GM10248 (cell line): ENCODE measurements around the gene SEPTIN11.
A peak's percentile ranks its signal among the peaks of the same experiment; 100 is the strongest.
"Not testable (repeated sequence)": the region's sequence is repeated elsewhere in the genome, so short reads cannot be mapped to it uniquely, and the experiment has no call there.

Source experiments
- CTCF ChIA-PET: fragments of 300-600 bp; sonication (Branson Sonifier 250); formaldehyde crosslinking; extraction: SDS; loops from one replicate; lab custom pipeline; 2021; ENCODE audit warnings: antibody characterized with exemption; lab: Yijun Ruan, JAX
- POLR2A ChIA-PET: fragments of 350-650 bp; sonication (Branson Sonifier 250); formaldehyde crosslinking; extraction: SDS; loops from one replicate; lab custom pipeline; 2020; ENCODE audit warnings: antibody characterized with exemption; lab: Yijun Ruan, JAX
- DNase-seq: peaks from one replicate; pipeline ENCODE4 v3.0.0; 2012; ENCODE audit errors: extremely low spot score
- TF ChIP-seq, protein P1 (sequence below): IDR thresholded peaks from 2 replicates; pipeline ENCODE4 v1.5.1; 2012; ENCODE audit warnings: mild to moderate bottlenecking, low read depth; ENCODE audit errors: extremely low read depth, missing control alignments, control extremely low read depth

Gene SEPTIN11

DNA sequence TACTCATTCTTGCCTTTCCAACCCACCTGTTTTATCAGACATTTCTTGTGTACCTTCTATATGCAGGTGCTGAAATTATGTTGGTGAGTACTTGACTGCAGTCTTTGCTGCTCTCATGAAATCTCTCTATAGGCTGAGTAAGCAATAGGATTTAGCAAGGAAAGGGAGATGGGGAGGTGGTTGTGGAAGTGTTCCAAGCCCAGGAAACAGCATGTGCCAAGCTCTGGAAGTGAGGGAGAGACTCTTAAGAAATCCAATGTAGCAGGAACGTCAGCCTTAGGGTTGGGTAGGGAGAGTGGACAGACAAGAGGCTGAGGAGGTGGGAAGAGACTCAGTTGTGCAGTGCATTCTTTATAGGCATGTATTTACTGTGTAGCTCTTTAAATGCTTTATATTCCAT, 5.6 kb downstream of the SEPTIN11 start:
- no peak for DNase-seq
- ChIA-PET CTCF (interaction anchor here (1.2 kb wide), 1 partner anchor 31 kb away, joined by 3 read pairs; no protein-coding TSS in a partner anchor), POLR2A (no interaction called here)
- TF ChIP-seq, protein P1, sequence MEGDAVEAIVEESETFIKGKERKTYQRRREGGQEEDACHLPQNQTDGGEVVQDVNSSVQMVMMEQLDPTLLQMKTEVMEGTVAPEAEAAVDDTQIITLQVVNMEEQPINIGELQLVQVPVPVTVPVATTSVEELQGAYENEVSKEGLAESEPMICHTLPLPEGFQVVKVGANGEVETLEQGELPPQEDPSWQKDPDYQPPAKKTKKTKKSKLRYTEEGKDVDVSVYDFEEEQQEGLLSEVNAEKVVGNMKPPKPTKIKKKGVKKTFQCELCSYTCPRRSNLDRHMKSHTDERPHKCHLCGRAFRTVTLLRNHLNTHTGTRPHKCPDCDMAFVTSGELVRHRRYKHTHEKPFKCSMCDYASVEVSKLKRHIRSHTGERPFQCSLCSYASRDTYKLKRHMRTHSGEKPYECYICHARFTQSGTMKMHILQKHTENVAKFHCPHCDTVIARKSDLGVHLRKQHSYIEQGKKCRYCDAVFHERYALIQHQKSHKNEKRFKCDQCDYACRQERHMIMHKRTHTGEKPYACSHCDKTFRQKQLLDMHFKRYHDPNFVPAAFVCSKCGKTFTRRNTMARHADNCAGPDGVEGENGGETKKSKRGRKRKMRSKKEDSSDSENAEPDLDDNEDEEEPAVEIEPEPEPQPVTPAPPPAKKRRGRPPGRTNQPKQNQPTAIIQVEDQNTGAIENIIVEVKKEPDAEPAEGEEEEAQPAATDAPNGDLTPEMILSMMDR: no peak

DNA sequence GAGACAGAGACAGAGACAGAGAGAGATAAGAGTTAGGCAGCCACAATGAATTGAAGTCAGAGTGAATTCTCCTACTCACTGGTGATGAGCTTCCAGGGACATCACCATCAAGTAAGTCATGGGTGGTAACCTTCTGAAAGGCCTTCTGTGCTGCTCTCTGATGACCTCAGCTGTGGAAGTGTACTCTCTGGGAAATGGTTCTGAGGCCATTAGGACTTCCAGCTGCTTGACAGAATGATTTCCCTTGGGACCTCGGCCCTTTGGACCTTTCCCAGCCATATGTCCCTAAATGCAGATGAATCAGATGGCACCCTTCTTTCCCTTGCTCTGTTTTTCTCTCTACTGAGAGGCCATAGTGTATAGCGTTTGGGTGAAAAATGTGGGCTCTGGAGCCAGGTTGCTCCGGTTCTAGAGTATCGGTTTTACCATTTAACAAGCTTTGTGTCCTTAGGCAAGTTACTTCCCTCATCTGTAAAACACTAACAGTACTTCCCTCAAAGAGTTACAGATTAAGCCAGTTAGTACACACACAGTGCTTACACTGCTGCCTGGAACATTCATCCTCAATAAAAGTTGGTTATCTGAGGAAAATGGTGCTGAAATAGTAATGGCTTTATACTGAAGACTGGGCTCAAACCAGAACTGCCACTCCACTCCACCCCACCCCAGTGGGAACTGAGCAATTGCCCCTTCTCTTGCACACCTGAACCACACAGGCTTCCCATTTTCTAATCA, 7.6 kb downstream of the SEPTIN11 start:
- ChIA-PET CTCF (interaction anchor here (1.3 to 1.4 kb wide), 2 partner anchors 8 to 88 kb away, joined by 3 to 5 read pairs; no protein-coding TSS in a partner anchor), POLR2A (interaction anchor here (0.6 to 1.1 kb wide), 2 partner anchors 24 to 37 kb away, joined by 3 read pairs; no protein-coding TSS in a partner anchor)
- DNase-seq: no peak
- TF ChIP-seq, protein P1: no peak

DNA sequence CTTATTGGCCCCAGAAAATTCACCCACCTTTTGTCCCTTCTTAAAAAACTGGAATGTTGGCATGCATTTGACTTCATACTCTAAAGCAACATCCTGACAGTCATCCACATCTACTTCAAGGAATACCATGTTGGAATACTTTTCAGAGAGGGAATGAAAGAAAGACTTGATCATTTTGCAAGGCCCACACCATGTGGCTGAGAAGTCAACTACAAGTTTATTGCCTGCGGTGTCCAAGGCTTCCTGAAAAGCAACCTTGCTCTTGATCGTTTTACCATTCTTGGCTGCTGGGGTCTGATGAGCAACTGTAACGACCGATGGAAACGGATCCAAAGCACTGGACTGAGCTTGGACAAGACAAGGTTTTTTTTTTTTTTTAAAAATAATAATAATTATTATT, 9.3 kb downstream of the SEPTIN11 start:
- POLR2A ChIA-PET: no interaction called here
- TF ChIP-seq, protein P1: no peak
- CTCF ChIA-PET: interaction anchor here (0.9 to 1.8 kb wide), 4 partner anchors 10 to 86 kb away, joined by 3 to 4 read pairs (median 3); no protein-coding TSS in a partner anchor
- DNase-seq: no peak

DNA sequence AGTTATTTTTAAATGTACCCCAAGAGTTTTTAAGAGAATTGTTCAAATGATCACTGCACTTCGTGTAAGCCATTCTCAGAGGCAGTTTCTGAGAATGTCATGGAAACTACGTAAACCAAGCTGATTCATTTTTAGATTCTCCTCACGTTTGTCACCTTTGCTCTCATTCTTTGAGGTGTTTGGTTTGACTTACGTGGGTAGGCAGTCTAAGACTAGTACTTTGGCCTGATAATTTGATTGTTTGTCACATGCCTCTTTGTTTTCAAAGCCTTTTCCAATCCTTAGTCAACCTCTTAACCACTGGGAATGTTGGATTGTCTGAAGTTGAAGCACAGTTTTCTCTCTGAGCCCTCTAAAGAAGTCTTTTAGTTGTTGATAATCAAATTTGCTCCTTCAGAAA, 10.5 kb downstream of the SEPTIN11 start:
- POLR2A ChIA-PET: interaction anchor here (1.1 kb wide), 1 partner anchor 11 kb away, joined by 3 read pairs; no protein-coding TSS in a partner anchor
- TF ChIP-seq, protein P1: no peak
- peak; percentile 51 for DNase-seq
- CTCF ChIA-PET: interaction anchor here (1.0 to 2.1 kb wide), 5 partner anchors 11 to 85 kb away, joined by 3 to 10 read pairs (median 4); no protein-coding TSS in a partner anchor

DNA sequence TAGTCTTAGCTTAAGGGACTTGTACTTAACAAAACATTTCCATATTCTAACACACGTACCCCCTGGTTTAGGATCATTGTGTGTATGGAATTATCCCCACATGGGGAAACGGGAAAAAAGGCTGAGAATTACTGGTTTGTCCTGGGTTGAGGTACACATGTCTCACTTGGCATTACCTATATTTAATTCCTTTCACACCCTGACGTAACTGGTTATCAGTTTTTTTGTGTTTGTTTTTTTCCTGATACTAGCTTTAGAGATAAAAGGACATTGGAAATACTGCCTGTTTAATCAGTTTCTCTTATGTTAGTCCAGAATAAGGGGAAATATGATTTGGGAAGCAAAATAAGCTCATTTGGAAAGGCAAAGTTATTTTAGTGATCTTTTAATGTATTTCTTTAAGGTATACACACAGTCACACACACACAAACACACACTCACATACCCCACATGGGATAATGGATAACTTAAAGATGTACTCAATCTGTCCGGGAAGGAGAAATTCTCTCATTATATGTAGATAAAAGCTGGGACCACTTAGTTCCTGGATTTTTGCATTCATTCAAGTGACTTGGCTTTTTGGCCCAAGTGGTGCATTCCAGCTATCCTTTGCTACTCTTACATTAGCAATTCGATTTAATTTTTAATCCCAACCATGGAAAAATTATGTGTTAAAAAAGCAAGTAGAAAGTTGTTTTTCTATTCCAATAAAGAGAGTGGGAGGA, 13.0 kb downstream of the SEPTIN11 start:
- no peak for DNase-seq
- POLR2A ChIA-PET: no interaction called here
- TF ChIP-seq, protein P1: no peak
- CTCF ChIA-PET: interaction anchor here (1.3 to 1.4 kb wide), 2 partner anchors 9 to 15 kb away, joined by 3 to 5 read pairs; no protein-coding TSS in a partner anchor

DNA sequence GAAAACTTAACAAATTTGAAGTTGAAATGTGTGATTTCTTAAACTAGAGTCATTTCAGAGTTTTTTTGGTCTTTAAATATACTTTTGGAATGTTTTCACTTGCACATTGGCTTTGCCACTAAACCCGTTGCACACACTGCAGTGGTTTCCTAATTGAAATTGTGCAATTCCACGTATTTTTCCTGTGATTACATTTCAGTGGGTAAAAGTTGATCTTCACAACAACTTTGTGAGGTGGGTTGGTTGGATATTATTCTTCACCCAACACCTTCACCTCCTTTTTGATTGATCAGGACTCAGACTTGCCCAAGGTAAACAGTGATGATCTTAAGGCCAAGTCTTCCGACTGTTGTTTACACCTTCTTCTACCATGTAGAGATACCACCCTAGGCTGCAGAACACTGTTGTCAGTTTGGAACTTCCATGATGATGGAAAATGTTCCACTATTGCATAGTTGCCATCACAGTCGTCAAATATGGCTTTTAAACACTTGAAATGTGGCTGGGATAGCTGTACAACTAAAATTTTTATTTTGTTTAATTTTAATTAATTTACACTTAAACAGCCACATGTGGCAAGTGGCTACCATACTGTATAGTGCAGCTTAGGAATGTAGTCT, 13.7 kb downstream of the SEPTIN11 start:
- TF ChIP-seq, protein P1: no peak
- DNase-seq: no peak
- POLR2A ChIA-PET: no interaction called here
- CTCF ChIA-PET: interaction anchor here (1.3 to 1.4 kb wide), 2 partner anchors 8 to 15 kb away, joined by 3 to 5 read pairs; no protein-coding TSS in a partner anchor

DNA sequence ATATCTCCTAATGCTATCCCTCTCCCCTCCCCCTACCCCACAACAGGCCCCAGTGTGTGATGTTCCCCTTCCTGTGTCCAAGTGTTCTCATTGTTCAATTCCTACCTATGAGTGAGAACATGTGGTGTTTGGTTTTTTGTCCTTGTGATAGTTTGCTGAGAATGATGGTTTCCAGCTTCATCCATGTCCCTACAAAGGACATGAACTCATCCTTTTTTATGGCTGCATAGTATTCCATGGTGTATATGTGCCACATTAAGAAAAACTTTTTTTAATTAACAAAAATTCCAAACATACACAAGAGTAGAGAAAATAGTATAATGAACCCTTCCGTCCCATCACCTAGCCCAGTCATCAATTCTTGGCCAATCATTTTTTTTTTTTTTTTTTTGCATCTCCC, 14.4 kb downstream of the SEPTIN11 start:
- POLR2A ChIA-PET, DNase-seq: not testable (repeated sequence)
- CTCF ChIA-PET: interaction anchor here (1.1 to 2.5 kb wide), 2 partner anchors 7 to 11 kb away, joined by 3 to 5 read pairs; no protein-coding TSS in a partner anchor
